MG63 (cell line): ENCODE data around the gene AHNAK. TPM values are rescaled to one million over a fixed set of nuclear protein-coding genes. Genes with fewer than 3 reads are reported as not detected.
"Not testable (repeated sequence)": the region's sequence is repeated elsewhere in the genome, so short reads cannot be mapped to it uniquely, and the experiment has no call there.

Source experiments
- DNase-seq: peaks from one replicate; pipeline ENCODE4 v3.0.0-alpha.2; 2020
- H3K27me3 ChIP-seq: fragments of 250-450 bp; sonication (Bioruptor Pico); 2 replicates; pipeline ENCODE4 v1.5.1; 2020; ENCODE audit warnings: mild to moderate bottlenecking, moderate library complexity
- H3K36me3 ChIP-seq: fragments of 250-450 bp; sonication (Bioruptor Pico); 2 replicates; pipeline ENCODE4 v1.5.1; 2020; ENCODE audit warnings: mild to moderate bottlenecking, moderate library complexity
- H3K4me3 ChIP-seq: fragments of 250-450 bp; sonication (Bioruptor Pico); 2 replicates; pipeline ENCODE4 v1.5.1; 2020; ENCODE audit warnings: mild to moderate bottlenecking, moderate library complexity
- H3K9me3 ChIP-seq: fragments of 250-450 bp; sonication (Bioruptor Pico); 2 replicates; pipeline ENCODE4 v1.5.1; 2020; ENCODE audit warnings: mild to moderate bottlenecking, moderate library complexity
- total RNA-seq: library from RNA; depleted of rRNA; stranded (reverse); fragments of >200 nt; shearing (Covaris generic); gene quantifications from 2 replicates; pipeline ENCODE4 v1.2.3, GENCODE V29; 2014; ENCODE audit warnings: low replicate concordance

Gene AHNAK
- total RNA-seq, 1 experiment from 2014 or later: 110 TPM

GRCh38 chr11:62558669-62559068, 12.1 kb upstream of the AHNAK start:
- Histone ChIP-seq H3K4me3 (no peak overlapping the region), H3K27me3 (no peaks in the 10 kb centered on the region), H3K9me3 (no peaks in the 10 kb centered on the region), H3K36me3 (peaks cover 77% of the 10 kb centered on the region)
- no peak for DNase-seq

GRCh38 chr11:62556875-62557631, 10.4 kb upstream of the AHNAK start:
- Histone ChIP-seq H3K36me3 (peaks cover 63% of the 10 kb centered on the region), H3K4me3 (no peak overlapping the region), H3K27me3 (no peaks in the 10 kb centered on the region), H3K9me3 (no peaks in the 10 kb centered on the region)
- no peak for DNase-seq

GRCh38 chr11:62556108-62556874, 9.7 kb upstream of the AHNAK start:
- Histone ChIP-seq H3K9me3 (no peaks in the 10 kb centered on the region), H3K27me3 (no peaks in the 10 kb centered on the region), H3K36me3 (peaks cover 63% of the 10 kb centered on the region), H3K4me3 (no peak overlapping the region)
- peak; percentile 98 for DNase-seq

- H3K4me3 ChIP-seq: no peak overlapping the region
- DNase-seq: no peak
Measured at GRCh38 chr11:62555464-62556107, 9.0 kb upstream of the AHNAK start.

GRCh38 chr11:62554387-62555167, 8.0 kb upstream of the AHNAK start:
- Histone ChIP-seq H3K27me3 (no peaks in the 10 kb centered on the region), H3K9me3 (no peaks in the 10 kb centered on the region), H3K4me3 (no peak overlapping the region), H3K36me3 (peaks cover 48% of the 10 kb centered on the region)
- DNase-seq: peak; percentile 60

More at GRCh38 chr11:62555464-62556107, 9.0 kb upstream of the AHNAK start:
- H3K27me3 ChIP-seq: no peaks in the 10 kb centered on the region
- H3K36me3 ChIP-seq: peaks cover 57% of the 10 kb centered on the region
- no peaks in the 10 kb centered on the region for H3K9me3 ChIP-seq

- Histone ChIP-seq H3K9me3 (no peaks in the 10 kb centered on the region), H3K36me3 (peaks cover 41% of the 10 kb centered on the region), H3K4me3 (no peak overlapping the region), H3K27me3 (no peaks in the 10 kb centered on the region)
- peak; percentile 91 for DNase-seq
Measured at GRCh38 chr11:62553839-62554361, 7.3 kb upstream of the AHNAK start.

GRCh38 chr11:62553080-62553838, 6.7 kb upstream of the AHNAK start:
- peak; percentile 95 for DNase-seq
- Histone ChIP-seq H3K36me3 (peaks cover 35% of the 10 kb centered on the region), H3K27me3 (no peaks in the 10 kb centered on the region), H3K4me3 (peak overlapping the region; percentile 21), H3K9me3 (no peaks in the 10 kb centered on the region)

GRCh38 chr11:62552485-62553079, 6.0 kb upstream of the AHNAK start:
- Histone ChIP-seq H3K27me3 (no peaks in the 10 kb centered on the region), H3K36me3 (peaks cover 28% of the 10 kb centered on the region), H3K4me3 (peak overlapping the region; percentile 21), H3K9me3 (no peaks in the 10 kb centered on the region)
- peak; percentile 70 for DNase-seq

GRCh38 chr11:62550478-62550877, 3.9 kb upstream of the AHNAK start:
- not testable (repeated sequence) for H3K27me3 ChIP-seq, DNase-seq, H3K4me3 ChIP-seq

GRCh38 chr11:62548545-62549335, 2.1 kb upstream of the AHNAK start:
- DNase-seq: no peak
- no peaks in the 10 kb centered on the region for H3K9me3 ChIP-seq
- H3K27me3 ChIP-seq: no peaks in the 10 kb centered on the region
- no peak overlapping the region for H3K4me3 ChIP-seq
- H3K36me3 ChIP-seq: peaks cover 17% of the 10 kb centered on the region

More at GRCh38 chr11:62550478-62550877, 3.9 kb upstream of the AHNAK start:
- not testable (repeated sequence) for H3K9me3 ChIP-seq
- H3K36me3 ChIP-seq: peaks cover 12% of the 10 kb centered on the region

GRCh38 chr11:62547691-62548281, 1.2 kb upstream of the AHNAK start:
- DNase-seq: no peak
- Histone ChIP-seq H3K36me3 (peaks cover 26% of the 10 kb centered on the region), H3K9me3 (no peaks in the 10 kb centered on the region), H3K4me3 (peak overlapping the region; percentile 97), H3K27me3 (no peaks in the 10 kb centered on the region)

GRCh38 chr11:62546929-62547625, 471 bp upstream of the AHNAK start:
- H3K4me3 ChIP-seq: peak overlapping the region; percentile 97
- H3K36me3 ChIP-seq: peaks cover 26% of the 10 kb centered on the region
- H3K27me3 ChIP-seq: no peaks in the 10 kb centered on the region
- DNase-seq: peak; percentile 57
- no peaks in the 10 kb centered on the region for H3K9me3 ChIP-seq

- peak; percentile 97 for DNase-seq
- H3K9me3 ChIP-seq: no peaks in the 10 kb centered on the region
- peaks cover 31% of the 10 kb centered on the region for H3K36me3 ChIP-seq
- H3K27me3 ChIP-seq: no peaks in the 10 kb centered on the region
- H3K4me3 ChIP-seq: peak overlapping the region; percentile 97
Measured at GRCh38 chr11:62545437-62546243, 966 bp downstream of the AHNAK start.
